ENCODE data around the gene GAS5. TPM values are rescaled to one million over a fixed set of nuclear protein-coding genes. Genes with fewer than 3 reads are reported as not detected.

GAS5 gene
- total RNA-seq, 2 experiments from 2014 or later = 901 to 1,026 TPM

- Histone ChIP-seq H3K4me2 (ENCODE audit: low read length) (no peak overlapping the region), H3K9me3 (ENCODE audit: low read length) (no peaks in the 10 kb centered on the region), H2AFZ (ENCODE audit: low read length) (no peak overlapping the region), H3K4me3 (ENCODE audit: low read depth, low read length, poor library complexity, severe bottlenecking) (no peak overlapping the region), H4K20me1 (ENCODE audit: insufficient read depth, low read length) (no peaks in the 10 kb centered on the region), H3K9me2 (ENCODE audit: insufficient read depth, low read length) (no peaks in the 10 kb centered on the region), H3K27ac (ENCODE audit: low read depth, low read length, poor library complexity, severe bottlenecking) (no peak overlapping the region), H3K79me2 (ENCODE audit: insufficient read depth, low read depth, low read length) (no peaks in the 10 kb centered on the region), H3K36me3 (ENCODE audit: insufficient read depth, low read length) (peaks cover 26% of the 10 kb centered on the region), H3K4me1 (ENCODE audit: insufficient read depth, low read length, poor library complexity, severe bottlenecking) (no peaks in the 10 kb centered on the region)
- TF ChIP-seq CTCF (conservative IDR thresholded peaks at IDR 0.05; ENCODE audit: low read length) = no peak
- no peak for TF ChIP-seq EZH2phosphoT487 (IDR thresholded peaks at IDR 0.05; ENCODE audit: borderline replicate concordance, low read depth, low read length)
- DNase-seq (ENCODE audit: low spot score) = no peak
- BruUV-seq (replicated peaks) = no TSS peak
- CTCF ChIA-PET (ENCODE audit: unreplicated experiment) = no interaction called here
- POLR2A ChIA-PET = interaction anchor here (0.6 kb wide), 1 partner anchor 186 kb away, joined by 5 read pairs; no protein-coding TSS in a partner anchor
- intact Hi-C loops (cut with micrococcal nuclease; ENCODE audit: unreplicated experiment) = no loop called here
These were observed 22.1 kb upstream of the GAS5 start for GRCh38 chr1:173889885-173890284.

- BruUV-seq (replicated peaks) = no TSS peak
- Histone ChIP-seq H3K9me2 (ENCODE audit: insufficient read depth, low read length) (no peaks in the 10 kb centered on the region), H4K20me1 (ENCODE audit: insufficient read depth, low read length) (no peaks in the 10 kb centered on the region), H3K4me3 (ENCODE audit: low read depth, low read length, poor library complexity, severe bottlenecking) (no peak overlapping the region), H3K36me3 (ENCODE audit: insufficient read depth, low read length) (peaks cover 26% of the 10 kb centered on the region), H3K4me2 (ENCODE audit: low read length) (no peak overlapping the region), H3K9me3 (ENCODE audit: low read length) (no peaks in the 10 kb centered on the region), H3K4me1 (ENCODE audit: insufficient read depth, low read length, poor library complexity, severe bottlenecking) (no peaks in the 10 kb centered on the region), H2AFZ (ENCODE audit: low read length) (no peak overlapping the region), H3K79me2 (ENCODE audit: insufficient read depth, low read depth, low read length) (no peaks in the 10 kb centered on the region), H3K27ac (ENCODE audit: low read depth, low read length, poor library complexity, severe bottlenecking) (no peak overlapping the region)
- CTCF ChIA-PET (ENCODE audit: unreplicated experiment) = no interaction called here
- POLR2A ChIA-PET = interaction anchor here (0.6 kb wide), 1 partner anchor 67 kb away, joined by 5 read pairs; no protein-coding TSS in a partner anchor
- intact Hi-C loops (cut with micrococcal nuclease; ENCODE audit: unreplicated experiment) = no loop called here
- TF ChIP-seq EZH2phosphoT487 (IDR thresholded peaks at IDR 0.05; ENCODE audit: borderline replicate concordance, low read depth, low read length) (no peak), CTCF (conservative IDR thresholded peaks at IDR 0.05; ENCODE audit: low read length) (no peak)
- DNase-seq (ENCODE audit: low spot score) = no peak
These were observed 21.0 kb upstream of the GAS5 start for GRCh38 chr1:173888749-173889148.

- Histone ChIP-seq H3K36me3 (ENCODE audit: insufficient read depth, low read length) (peaks cover 22% of the 10 kb centered on the region), H3K79me2 (ENCODE audit: insufficient read depth, low read depth, low read length) (no peaks in the 10 kb centered on the region), H3K27ac (ENCODE audit: low read depth, low read length, poor library complexity, severe bottlenecking) (no peak overlapping the region), H3K4me1 (ENCODE audit: insufficient read depth, low read length, poor library complexity, severe bottlenecking) (no peaks in the 10 kb centered on the region), H3K4me3 (ENCODE audit: low read depth, low read length, poor library complexity, severe bottlenecking) (no peak overlapping the region), H4K20me1 (ENCODE audit: insufficient read depth, low read length) (no peaks in the 10 kb centered on the region), H3K9me2 (ENCODE audit: insufficient read depth, low read length) (no peaks in the 10 kb centered on the region), H3K4me2 (ENCODE audit: low read length) (no peak overlapping the region), H2AFZ (ENCODE audit: low read length) (no peak overlapping the region), H3K9me3 (ENCODE audit: low read length) (no peaks in the 10 kb centered on the region)
- TF ChIP-seq CTCF (conservative IDR thresholded peaks at IDR 0.05; ENCODE audit: low read length) = no peak
- no peak for TF ChIP-seq EZH2phosphoT487 (IDR thresholded peaks at IDR 0.05; ENCODE audit: borderline replicate concordance, low read depth, low read length)
- ChIA-PET CTCF (ENCODE audit: unreplicated experiment) (no interaction called here), POLR2A (interaction anchor here (0.6 to 1.0 kb wide), 3 partner anchors 18 to 177 kb away, joined by 3 to 4 read pairs (median 4); no protein-coding TSS in a partner anchor)
- intact Hi-C loops (cut with micrococcal nuclease; ENCODE audit: unreplicated experiment) = no loop called here
- BruUV-seq (replicated peaks) = no TSS peak
- no peak for DNase-seq (ENCODE audit: low spot score)
These were observed 19.8 kb upstream of the GAS5 start for GRCh38 chr1:173887627-173888026.
